Stimulated activated CD8-positive, alpha-beta memory T cell treated with anti-CD3 and anti-CD28 coated beads, Interleukin-4, amount 100 ng/mL, for 48 hours (primary cell): ENCODE measurements around the gene MAGED2.
A peak's percentile ranks its signal among the peaks of the same experiment; 100 is the strongest.
"Not testable (repeated sequence)": the region's sequence is repeated elsewhere in the genome, so short reads cannot be mapped to it uniquely, and the experiment has no call there.

Experiments used
- DNase-seq: peaks from one replicate; pipeline ENCODE4 v3.0.0-alpha.2; 2020

Gene MAGED2

GRCh38 chrX:54819201-54819600, 11.7 kb downstream of the MAGED2 start:
- no peak for DNase-seq

DNA sequence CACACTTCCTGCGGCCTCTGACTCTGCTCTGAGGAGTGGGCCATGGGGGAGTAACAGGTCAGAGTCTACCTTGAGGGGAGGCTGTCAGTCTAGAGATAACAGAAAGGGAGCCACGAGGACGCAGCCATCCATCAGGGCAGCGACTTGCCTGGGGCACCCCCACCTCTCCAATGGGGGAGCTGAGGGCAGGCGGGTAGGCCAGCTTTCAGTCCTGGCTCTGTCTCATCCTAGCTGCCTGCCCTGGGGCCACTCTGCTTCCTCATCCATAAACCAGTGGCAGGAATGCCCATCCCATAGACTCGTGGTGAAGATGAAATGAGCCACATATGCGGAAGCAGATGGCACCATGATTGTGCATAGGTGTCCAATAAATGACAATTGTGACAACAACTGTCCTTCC, 13.2 kb downstream of the MAGED2 start:
- DNase-seq, result no peak

DNA sequence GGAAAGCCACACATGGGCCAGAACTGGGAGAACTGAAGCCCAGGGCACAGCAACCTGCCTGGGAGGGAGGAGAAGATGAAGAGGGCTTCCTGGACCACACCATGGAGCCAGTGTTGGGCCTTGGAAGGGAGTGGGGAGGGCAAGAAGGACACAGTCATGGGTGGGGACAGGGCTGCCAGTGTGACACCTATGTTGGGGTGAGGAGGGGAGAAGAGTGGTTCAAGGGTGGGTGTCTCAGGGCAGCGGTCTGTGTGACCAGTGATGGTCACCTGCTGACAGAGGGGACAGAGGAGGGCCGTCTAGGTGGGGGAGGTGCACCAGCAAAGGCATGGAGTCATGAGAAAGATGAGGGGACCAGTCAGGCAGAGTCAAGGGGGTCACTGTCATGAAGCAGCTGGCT, 13.8 kb downstream of the MAGED2 start:
- DNase-seq, result no peak

GRCh38 chrX:54824195-54824594, 16.6 kb downstream of the MAGED2 start:
- DNase-seq, result no peak

- no peak for DNase-seq
Measured at GRCh38 chrX:54824722-54825121, 17.2 kb downstream of the MAGED2 start.

GRCh38 chrX:54825716-54826438, 18.3 kb downstream of the MAGED2 start:
- DNase-seq, result peak; percentile 28

GRCh38 chrX:54826598-54826997, 19.1 kb downstream of the MAGED2 start:
- DNase-seq, result no peak

DNA sequence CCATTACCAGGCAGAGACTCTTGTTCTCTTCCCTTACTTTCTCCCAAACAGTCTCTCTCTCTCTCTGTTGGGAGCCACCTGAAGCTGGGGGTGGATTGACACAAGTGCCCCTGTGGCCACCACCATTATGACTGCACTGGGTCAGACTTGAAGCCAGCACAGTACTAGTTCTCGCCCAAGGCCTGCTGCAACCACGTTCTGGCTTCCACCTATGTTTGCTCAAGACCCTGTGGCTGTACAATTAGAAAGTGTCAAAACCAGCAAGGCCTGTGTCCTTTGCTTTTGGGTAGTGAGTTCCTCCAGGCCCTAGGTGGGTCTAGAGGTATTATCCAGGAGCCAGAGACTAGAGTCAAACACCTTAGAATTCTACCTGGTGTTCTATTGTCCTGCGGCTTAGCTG, 31.0 kb downstream of the MAGED2 start:
- no peak for DNase-seq

- not testable (repeated sequence) for DNase-seq
Measured at GRCh38 chrX:54841184-54841874, 33.8 kb downstream of the MAGED2 start.

- no peak for DNase-seq
Measured at GRCh38 chrX:54842607-54843006, 35.1 kb downstream of the MAGED2 start.

GRCh38 chrX:54843050-54843449, 35.5 kb downstream of the MAGED2 start:
- DNase-seq, result no peak

- DNase-seq, result not testable (repeated sequence)
Measured at GRCh38 chrX:54847700-54848099, 40.2 kb downstream of the MAGED2 start.

- DNase-seq, result no peak
Measured at GRCh38 chrX:54865208-54865607, 57.7 kb downstream of the MAGED2 start.
